ENCODE measurements around the gene PLEKHM3. TPM values are rescaled to one million over a fixed set of nuclear protein-coding genes. Genes with fewer than 3 reads are reported as not detected.

Gene PLEKHM3
- total and polyA plus RNA-seq, 2 experiments from 2014 or later, result 3.9 to 8.8 TPM

GRCh38 chr2:207953354-207953753 lies 72.0 kb downstream of the PLEKHM3 start (continued):
- no peak for TF ChIP-seq ZNF462 (CRISPR knock-in tag; IDR thresholded peaks at IDR 0.05)

DNA sequence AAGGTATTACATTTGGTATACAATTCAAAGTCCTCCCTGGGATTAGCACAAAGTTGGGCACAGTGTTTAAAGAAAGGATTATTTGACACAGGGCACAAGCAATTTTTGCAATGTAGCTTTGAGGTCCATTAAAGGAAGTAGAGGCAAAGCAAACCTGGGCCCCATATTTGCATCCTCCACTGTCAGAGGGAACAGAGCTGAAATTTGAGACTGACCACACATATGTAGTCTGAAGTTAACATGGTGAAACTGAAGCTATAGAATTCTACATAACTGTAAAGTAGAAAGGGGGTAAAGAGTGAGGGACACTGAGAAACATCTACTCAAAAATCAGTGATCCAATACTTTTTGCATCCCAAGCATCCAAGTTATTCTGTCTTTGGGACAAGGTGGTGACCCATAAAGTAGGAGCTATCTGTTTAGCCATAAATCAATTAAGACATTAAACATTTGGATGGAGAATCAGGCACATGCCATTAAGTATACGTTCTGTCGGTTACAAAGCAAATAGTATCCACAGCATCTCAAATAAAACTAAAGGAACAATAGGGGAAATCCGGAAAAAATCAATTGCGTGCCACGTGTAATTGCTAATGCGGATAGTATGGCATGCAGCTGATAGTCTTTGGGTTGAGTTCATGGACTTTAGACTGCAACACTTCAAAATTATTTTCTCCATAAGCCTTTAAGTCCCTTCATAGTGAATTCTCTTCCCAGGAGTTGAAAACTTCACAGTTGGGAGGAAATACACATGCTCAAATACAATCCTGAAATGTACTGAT lies 72.6 kb downstream of the PLEKHM3 start:
- Mint-ChIP-seq H3K4me1 (peaks cover 40% of the 10 kb centered on the region), H3K4me3 (no peak overlapping the region), H3K27ac (no peak overlapping the region), H3K9me3 (no peaks in the 10 kb centered on the region), H3K36me3 (ENCODE audit: low read depth) (no peaks in the 10 kb centered on the region), H3K27me3 (ENCODE audit: insufficient read depth, low read depth, poor library complexity) (no peaks in the 10 kb centered on the region)
- no peak overlapping the region for H2AFZ ChIP-seq
- H3K79me2 ChIP-seq (replicated peaks; ENCODE audit: insufficient read depth), result no peaks in the 10 kb centered on the region
- ATAC-seq (no peak), DNase-seq (ENCODE audit: low spot score) (no peak)
- no peaks in the 10 kb centered on the region for H3K27me3 ChIP-seq (ENCODE audit: insufficient read depth)
- no peaks in the 10 kb centered on the region for H3K36me3 ChIP-seq (ENCODE audit: insufficient read depth)
- H3F3A ChIP-seq (replicated peaks; ENCODE audit: low read depth), result no peaks in the 10 kb centered on the region
- no peaks in the 10 kb centered on the region for H3K9me2 ChIP-seq (ENCODE audit: insufficient read depth)
- H3K27ac ChIP-seq (ENCODE audit: low read depth), result no peak overlapping the region
- peaks cover 32% of the 10 kb centered on the region for H3K4me1 ChIP-seq (ENCODE audit: insufficient read depth)
- H3K4me2 ChIP-seq, result no peak overlapping the region
- TF ChIP-seq NANOG (IDR thresholded peaks at IDR 0.05; ENCODE audit: borderline replicate concordance), result no peak
- H4K20me1 ChIP-seq (replicated peaks; ENCODE audit: insufficient read depth), result no peaks in the 10 kb centered on the region
- no peak overlapping the region for H3K4me3 ChIP-seq

Data from GM23338 (cell line).